Esophagus (tissue), 2 donors: ENCODE measurements around the gene AP3B1. TPM values are rescaled to one million over a fixed set of nuclear protein-coding genes. Genes with fewer than 3 reads are reported as not detected.
"Not testable (repeated sequence)": the region's sequence is repeated elsewhere in the genome, so short reads cannot be mapped to it uniquely, and the experiment has no call there.

Source experiments
- H3K27ac ChIP-seq, 2 donors: one replicate each; pipeline ENCODE4 v1.5.1; 2013; ENCODE audit warnings: low read depth in 2 of 2, mild to moderate bottlenecking in 2 of 2, inconsistent platforms in 1 of 2, low read length in 1 of 2, moderate library complexity in 1 of 2
- H3K27me3 ChIP-seq, 2 donors: one replicate each; pipeline ENCODE4 v1.6.1; 2013; ENCODE audit warnings: low read length in 2 of 2, control low read depth in 1 of 2, mild to moderate bottlenecking in 1 of 2; ENCODE audit not compliant: insufficient read depth in 2 of 2, control insufficient read depth in 1 of 2
- H3K36me3 ChIP-seq, 2 donors: one replicate each; pipeline ENCODE4 v1.6.1; 2013; ENCODE audit warnings: low read length in 1 of 2; ENCODE audit not compliant: control insufficient read depth in 2 of 2, insufficient read depth in 2 of 2
- H3K4me1 ChIP-seq, 2 donors: one replicate each; pipeline ENCODE4 v1.6.1; 2013; ENCODE audit warnings: low read length in 1 of 2; ENCODE audit not compliant: control insufficient read depth in 2 of 2, insufficient read depth in 2 of 2
- H3K4me3 ChIP-seq, 2 donors: one replicate each; pipeline ENCODE4 v1.5.1; 2013; ENCODE audit warnings: low read length in 2 of 2, mild to moderate bottlenecking in 2 of 2, low read depth in 1 of 2, moderate library complexity in 1 of 2
- H3K9me3 ChIP-seq, 2 donors: one replicate each; pipeline ENCODE4 v1.6.1; 2013; ENCODE audit warnings: mild to moderate bottlenecking in 2 of 2, low read depth in 1 of 2, low read length in 1 of 2, moderate library complexity in 1 of 2; ENCODE audit not compliant: control insufficient read depth in 2 of 2, insufficient read depth in 1 of 2
- WGBS, 2 donors: extraction: QIAGEN DNeasy Blood & Tissue Kit; methylation state at CpG; one replicate each; pipeline ENCODE4 v1.1.7; 2013; 5-methylcytosine and 5-hydroxymethylcytosine counted together
- polyA plus RNA-seq, 2 donors: library from polyadenylated mRNA; stranded (reverse); fragments of 200-250 nt; gene quantifications; one replicate each; pipeline ENCODE4 v1.2.3, GENCODE V29; 2013
- donor health status: healthy with polysubstance abuse.
- donor health status: Bipolar disorder and iron deficiency.

Gene AP3B1
- polyA plus RNA-seq, 2 donors = 26.1 to 39.1 TPM

- H3K4me3 ChIP-seq = no peak overlapping the region
- no peak overlapping the region for H3K27ac ChIP-seq
- H3K27me3 ChIP-seq = no peaks in the 10 kb centered on the region
- WGBS, 2 donors = 85 to 91% methylated on average over 1 of the region's 1 CpG
- H3K36me3 ChIP-seq = no peaks in the 10 kb centered on the region
- no peaks in the 10 kb centered on the region for H3K9me3 ChIP-seq
- no peaks in the 10 kb centered on the region for H3K4me1 ChIP-seq
Observed at GRCh38 chr5:78056053-78056452, 238.4 kb downstream of the AP3B1 start.

GRCh38 chr5:78050888-78051287 is 243.6 kb downstream of the AP3B1 start:
- H3K4me1 ChIP-seq = no peaks in the 10 kb centered on the region
- H3K4me3 ChIP-seq = no peak overlapping the region
- 76 to 80% methylated on average over 4 of the region's 4 CpGs for WGBS, 2 donors
- H3K27ac ChIP-seq = no peak overlapping the region
- H3K36me3 ChIP-seq = no peaks in the 10 kb centered on the region
- H3K9me3 ChIP-seq = no peaks in the 10 kb centered on the region
- no peaks in the 10 kb centered on the region for H3K27me3 ChIP-seq

GRCh38 chr5:78046823-78047222 is 247.7 kb downstream of the AP3B1 start:
- not testable (repeated sequence) for H3K27me3 ChIP-seq, H3K4me3 ChIP-seq, H3K36me3 ChIP-seq, H3K9me3 ChIP-seq, H3K4me1 ChIP-seq, H3K27ac ChIP-seq
- whole genome bisulfite sequencing, 2 donors = 95 to 96% methylated on average over 2 of the region's 2 CpGs

- 96 to 97% methylated on average over 9 of the region's 9 CpGs for WGBS, 2 donors
Observed at GRCh38 chr5:78046006-78046405, 248.5 kb downstream of the AP3B1 start.

GRCh38 chr5:78041805-78042204 is 252.7 kb downstream of the AP3B1 start:
- Histone ChIP-seq H3K27ac (no peak overlapping the region), H3K4me3 (no peak overlapping the region), H3K27me3 (no peaks in the 10 kb centered on the region), H3K36me3 (no peaks in the 10 kb centered on the region), H3K4me1 (no peaks in the 10 kb centered on the region), H3K9me3 (no peaks in the 10 kb centered on the region)
- WGBS, 2 donors = 92 to 93% methylated on average over 5 of the region's 5 CpGs

More at GRCh38 chr5:78046006-78046405, 248.5 kb downstream of the AP3B1 start:
- no peaks in the 10 kb centered on the region for H3K9me3 ChIP-seq
- no peaks in the 10 kb centered on the region for H3K36me3 ChIP-seq
- no peak overlapping the region for H3K4me3 ChIP-seq
- no peaks in the 10 kb centered on the region for H3K4me1 ChIP-seq
- H3K27ac ChIP-seq = no peak overlapping the region
- H3K27me3 ChIP-seq = no peaks in the 10 kb centered on the region

GRCh38 chr5:78025540-78025939 is 269.0 kb downstream of the AP3B1 start:
- Histone ChIP-seq H3K4me1 (no peaks in the 10 kb centered on the region), H3K4me3 (no peak overlapping the region), H3K27ac (no peak overlapping the region), H3K9me3 (no peaks in the 10 kb centered on the region), H3K36me3 (no peaks in the 10 kb centered on the region), H3K27me3 (no peaks in the 10 kb centered on the region)
- 86% methylated on average over 2 of the region's 2 CpGs for WGBS, 2 donors

- Histone ChIP-seq H3K27ac (no peak overlapping the region), H3K27me3 (no peaks in the 10 kb centered on the region), H3K9me3 (no peaks in the 10 kb centered on the region), H3K36me3 (no peaks in the 10 kb centered on the region), H3K4me3 (no peak overlapping the region), H3K4me1 (no peaks in the 10 kb centered on the region)
- 87 to 91% methylated on average over 5 of the region's 5 CpGs for WGBS, 2 donors
Observed at GRCh38 chr5:78019744-78020143, 274.8 kb downstream of the AP3B1 start.

- Histone ChIP-seq H3K27ac (no peak overlapping the region), H3K4me3 (no peak overlapping the region), H3K27me3 (no peaks in the 10 kb centered on the region), H3K9me3 (no peaks in the 10 kb centered on the region), H3K4me1 (no peaks in the 10 kb centered on the region), H3K36me3 (no peaks in the 10 kb centered on the region)
- WGBS, 2 donors = 87 to 93% methylated on average over 3 of the region's 3 CpGs
Observed at GRCh38 chr5:78016863-78017529, 277.5 kb downstream of the AP3B1 start.

GRCh38 chr5:78009937-78010527 is 284.5 kb downstream of the AP3B1 start:
- no peak overlapping the region for H3K4me3 ChIP-seq
- no peak overlapping the region for H3K27ac ChIP-seq
- H3K27me3 ChIP-seq = no peaks in the 10 kb centered on the region
- H3K36me3 ChIP-seq = no peaks in the 10 kb centered on the region
- H3K4me1 ChIP-seq = no peaks in the 10 kb centered on the region
- H3K9me3 ChIP-seq = no peaks in the 10 kb centered on the region
- 77 to 81% methylated on average over 5 of the region's 5 CpGs for WGBS, 2 donors

GRCh38 chr5:78008356-78008967 is 286.0 kb downstream of the AP3B1 start:
- H3K27me3 ChIP-seq = no peaks in the 10 kb centered on the region
- H3K4me1 ChIP-seq = no peaks in the 10 kb centered on the region
- H3K4me3 ChIP-seq = no peak overlapping the region
- no peaks in the 10 kb centered on the region for H3K36me3 ChIP-seq
- 56 to 63% methylated on average over 1 of the region's 1 CpG for WGBS, 2 donors
- H3K27ac ChIP-seq = no peak overlapping the region
- no peaks in the 10 kb centered on the region for H3K9me3 ChIP-seq
